Sigmoid colon (tissue), 4 donors: ENCODE data around the gene POLR3E.

ENCODE experiments used
- EP300 ChIP-seq, 4 donors: sonication (generic); formaldehyde crosslinking; IDR thresholded peaks; one replicate each; pipeline ENCODE4 v1.6.1; 2017; ENCODE audit warnings: antibody characterized with exemption in 4 of 4
- POLR2A ChIP-seq, 2 donors: fragments of 450-650 bp; IDR thresholded peaks; one replicate each; pipeline ENCODE4 v1.6.1; 2016; ENCODE audit warnings: antibody characterized with exemption in 2 of 2, mild to moderate bottlenecking in 2 of 2, moderate library complexity in 2 of 2
- POLR2AphosphoS5 ChIP-seq, 4 donors: sonication (generic); formaldehyde crosslinking; IDR thresholded peaks; one replicate each; pipeline ENCODE4 v1.6.1; 2017; ENCODE audit warnings: antibody characterized with exemption in 4 of 4
- TF ChIP-seq, protein P1 (sequence below), 4 experiments: fragments of 450-650 bp in 3 of 4; fragments of 200-600 bp in 1 of 4; IDR thresholded peaks; one replicate each; pipeline ENCODE4 v1.5.1; 2016 to 2019; ENCODE audit warnings: antibody characterized with exemption in 4 of 4, mild to moderate bottlenecking in 3 of 4, moderate library complexity in 2 of 4

DNA sequence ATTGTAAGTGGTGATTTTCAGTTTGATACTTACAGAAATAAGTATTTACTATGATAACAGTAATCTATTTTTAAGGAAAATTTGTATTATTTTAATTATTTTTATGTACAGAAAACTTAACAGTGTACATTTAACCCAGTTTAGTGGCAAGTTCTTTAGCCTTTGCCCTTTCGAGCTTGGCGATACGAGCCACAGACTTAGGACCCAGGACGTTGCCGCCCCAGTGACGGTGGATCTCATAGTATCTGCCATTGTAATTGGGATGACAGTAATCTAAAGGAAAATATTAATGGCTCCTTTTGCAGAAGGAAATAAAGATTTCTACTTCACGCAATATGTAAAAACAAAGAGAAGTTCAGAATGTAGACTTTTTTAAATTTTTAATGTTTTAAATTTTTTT is 82.4 kb downstream of the POLR3E start:
- TF ChIP-seq, protein P1, sequence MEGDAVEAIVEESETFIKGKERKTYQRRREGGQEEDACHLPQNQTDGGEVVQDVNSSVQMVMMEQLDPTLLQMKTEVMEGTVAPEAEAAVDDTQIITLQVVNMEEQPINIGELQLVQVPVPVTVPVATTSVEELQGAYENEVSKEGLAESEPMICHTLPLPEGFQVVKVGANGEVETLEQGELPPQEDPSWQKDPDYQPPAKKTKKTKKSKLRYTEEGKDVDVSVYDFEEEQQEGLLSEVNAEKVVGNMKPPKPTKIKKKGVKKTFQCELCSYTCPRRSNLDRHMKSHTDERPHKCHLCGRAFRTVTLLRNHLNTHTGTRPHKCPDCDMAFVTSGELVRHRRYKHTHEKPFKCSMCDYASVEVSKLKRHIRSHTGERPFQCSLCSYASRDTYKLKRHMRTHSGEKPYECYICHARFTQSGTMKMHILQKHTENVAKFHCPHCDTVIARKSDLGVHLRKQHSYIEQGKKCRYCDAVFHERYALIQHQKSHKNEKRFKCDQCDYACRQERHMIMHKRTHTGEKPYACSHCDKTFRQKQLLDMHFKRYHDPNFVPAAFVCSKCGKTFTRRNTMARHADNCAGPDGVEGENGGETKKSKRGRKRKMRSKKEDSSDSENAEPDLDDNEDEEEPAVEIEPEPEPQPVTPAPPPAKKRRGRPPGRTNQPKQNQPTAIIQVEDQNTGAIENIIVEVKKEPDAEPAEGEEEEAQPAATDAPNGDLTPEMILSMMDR (IDR thresholded peaks at IDR 0.05): no peak
- no peak for TF ChIP-seq EP300 (IDR thresholded peaks at IDR 0.05)
- TF ChIP-seq POLR2AphosphoS5 (IDR thresholded peaks at IDR 0.05): no peak
- TF ChIP-seq POLR2A (IDR thresholded peaks at IDR 0.05): no peak
